Epidermal melanocyte (primary cell): ENCODE data around the gene PCDHGA8.
"Not testable (repeated sequence)": the region's sequence is repeated elsewhere in the genome, so short reads cannot be mapped to it uniquely, and the experiment has no call there.

Experiments
- DNase-seq: peaks from one replicate; pipeline ENCODE4 v3.0.0; 2011; ENCODE audit warnings: low spot score; ENCODE audit not compliant: insufficient read length

PCDHGA8 gene

DNA sequence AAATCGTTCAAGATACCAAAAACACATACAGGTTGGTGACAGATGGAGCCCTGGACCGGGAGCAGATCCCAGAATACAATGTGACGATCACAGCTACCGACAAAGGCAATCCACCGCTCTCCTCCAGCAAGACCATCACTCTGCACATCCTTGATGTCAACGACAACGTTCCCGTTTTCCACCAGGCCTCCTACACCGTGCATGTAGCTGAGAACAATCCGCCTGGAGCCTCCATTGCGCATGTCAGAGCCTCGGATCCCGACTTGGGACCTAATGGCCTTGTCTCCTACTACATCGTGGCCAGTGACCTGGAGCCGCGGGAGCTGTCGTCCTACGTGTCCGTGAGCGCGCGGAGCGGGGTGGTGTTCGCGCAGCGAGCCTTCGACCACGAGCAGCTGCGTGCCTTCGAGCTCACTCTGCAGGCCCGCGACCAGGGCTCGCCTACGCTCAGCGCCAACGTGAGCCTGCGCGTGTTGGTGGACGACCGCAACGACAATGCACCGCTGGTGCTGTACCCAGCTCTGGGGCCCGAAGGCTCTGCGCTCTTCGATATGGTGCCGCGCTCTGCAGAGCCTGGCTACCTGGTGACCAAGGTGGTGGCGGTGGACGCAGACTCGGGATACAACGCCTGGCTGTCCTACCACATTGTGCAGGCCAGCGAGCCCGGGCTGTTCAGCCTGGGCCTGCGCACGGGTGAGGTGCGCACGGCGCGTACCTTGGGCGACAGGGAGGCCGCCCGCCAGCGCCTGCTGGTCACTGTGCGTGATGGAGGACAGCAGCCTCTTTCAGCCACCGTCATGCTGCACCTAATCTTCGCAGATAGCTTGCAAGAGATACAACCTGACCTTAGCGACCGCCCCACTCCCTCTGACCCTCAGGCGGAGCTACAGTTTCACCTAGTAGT lies 20.6 kb upstream of the PCDHGA8 start:
- DNase-seq, result no peak

DNA sequence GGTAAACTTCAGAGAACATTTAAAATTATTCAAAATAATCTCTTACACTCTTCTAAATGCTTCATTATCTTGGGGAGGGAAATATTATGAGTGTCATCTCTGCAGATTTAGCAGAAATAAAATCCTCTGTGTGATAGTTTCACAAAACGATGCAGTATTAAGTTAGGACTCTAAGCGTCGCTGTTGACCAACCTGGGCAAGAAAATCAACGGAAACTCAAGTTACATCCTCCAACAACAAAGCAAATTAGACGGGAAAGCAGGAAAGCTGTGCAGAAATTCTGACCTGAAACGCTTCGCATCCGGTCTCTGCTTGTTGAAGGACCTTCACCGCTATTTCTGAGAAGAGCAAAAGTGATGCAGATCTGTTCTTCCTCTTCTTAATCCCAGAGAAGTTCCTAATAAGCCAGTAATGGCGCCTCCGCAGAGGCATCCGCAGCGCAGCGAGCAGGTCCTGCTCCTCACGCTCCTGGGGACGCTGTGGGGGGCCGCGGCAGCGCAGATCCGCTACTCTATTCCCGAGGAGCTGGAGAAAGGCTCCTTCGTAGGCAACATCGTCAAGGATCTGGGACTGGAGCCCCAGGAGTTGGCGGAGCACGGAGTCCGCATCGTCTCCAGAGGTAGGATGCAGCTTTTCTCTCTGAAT lies 18.6 kb upstream of the PCDHGA8 start, which contains the start of gene PCDHGA6:
TSS of gene PCDHGA6 (plus strand) at position 219 of the 645 bp plus-strand sequence. CDS start at position 412, 193 bp downstream.
- DNase-seq, result no peak

DNA sequence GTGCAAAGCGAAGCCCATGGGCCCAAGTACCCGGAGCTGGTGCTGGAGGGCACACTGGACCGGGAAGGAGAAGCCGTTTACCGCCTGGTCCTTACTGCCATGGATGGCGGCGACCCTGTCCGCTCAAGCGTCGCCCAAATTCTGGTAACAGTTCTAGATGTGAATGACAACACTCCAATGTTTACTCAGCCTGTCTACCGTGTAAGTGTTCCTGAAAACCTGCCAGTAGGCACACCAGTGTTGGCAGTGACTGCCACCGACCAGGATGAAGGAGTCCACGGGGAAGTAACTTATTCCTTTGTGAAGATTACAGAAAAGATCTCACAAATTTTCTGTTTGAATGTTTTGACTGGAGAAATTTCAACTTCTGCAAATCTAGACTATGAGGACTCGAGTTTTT lies 17.8 kb upstream of the PCDHGA8 start:
- DNase-seq, result no peak

DNA sequence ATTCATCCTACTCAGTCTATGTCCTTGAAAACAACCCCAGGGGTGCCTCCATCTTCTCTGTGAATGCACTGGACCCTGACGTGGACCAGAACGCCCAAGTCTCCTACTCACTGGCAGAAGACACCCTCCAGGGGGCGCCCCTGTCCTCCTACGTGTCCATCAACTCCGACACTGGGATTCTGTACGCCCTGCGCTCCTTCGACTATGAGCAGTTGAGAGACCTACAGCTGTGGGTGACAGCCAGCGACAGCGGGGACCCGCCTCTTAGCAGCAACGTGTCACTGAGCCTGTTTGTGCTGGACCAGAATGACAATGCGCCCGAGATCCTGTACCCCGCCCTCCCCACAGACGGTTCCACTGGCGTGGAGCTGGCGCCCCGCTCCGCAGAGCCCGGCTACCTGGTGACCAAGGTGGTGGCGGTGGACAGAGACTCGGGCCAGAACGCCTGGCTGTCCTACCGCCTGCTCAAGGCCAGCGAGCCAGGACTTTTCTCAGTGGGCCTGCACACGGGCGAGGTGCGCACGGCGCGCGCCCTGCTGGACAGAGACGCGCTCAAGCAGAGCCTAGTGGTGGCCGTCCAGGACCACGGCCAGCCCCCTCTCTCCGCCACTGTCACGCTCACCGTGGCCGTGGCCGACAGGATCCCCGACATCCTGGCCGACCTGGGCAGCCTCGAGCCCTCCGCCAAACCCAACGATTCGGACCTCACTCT lies 16.8 kb upstream of the PCDHGA8 start:
- not testable (repeated sequence) for DNase-seq

DNA sequence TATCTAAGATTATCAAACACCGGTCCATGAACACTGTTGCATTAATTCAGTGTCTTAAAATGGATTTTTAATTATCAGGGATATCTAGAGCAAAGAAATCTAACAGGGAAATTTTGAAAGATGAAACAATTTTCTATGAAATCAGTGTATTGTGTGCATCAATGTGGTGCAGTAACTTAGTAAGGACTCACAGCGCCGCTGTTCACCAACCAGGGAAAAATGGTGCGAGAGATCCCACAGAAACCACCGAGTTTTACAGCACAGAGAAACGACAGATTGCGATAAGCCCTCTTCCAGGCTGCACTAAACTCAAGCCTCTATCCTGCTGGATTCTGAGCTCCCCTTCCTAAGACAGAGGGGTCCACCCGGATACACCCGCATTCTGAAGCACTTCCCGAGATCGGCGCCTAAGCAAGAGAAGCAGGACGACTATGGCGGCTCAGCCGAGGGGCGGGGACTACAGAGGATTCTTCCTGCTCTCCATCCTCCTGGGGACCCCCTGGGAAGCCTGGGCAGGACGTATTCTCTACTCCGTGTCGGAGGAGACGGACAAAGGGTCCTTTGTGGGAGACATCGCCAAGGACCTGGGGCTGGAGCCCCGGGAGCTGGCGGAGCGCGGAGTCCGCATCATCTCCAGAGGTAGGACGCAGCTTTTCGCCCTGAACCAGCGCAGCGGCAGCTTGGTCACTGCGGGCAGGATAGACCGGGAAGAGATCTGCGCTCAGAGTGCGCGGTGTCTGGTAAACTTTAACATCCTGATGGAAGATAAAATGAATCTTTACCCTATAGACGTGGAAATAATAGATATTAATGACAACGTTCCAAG lies 9.8 kb upstream of the PCDHGA8 start, which contains the start of gene PCDHGA7:
TSS of gene PCDHGA7 (plus strand) at position 274 of the 826 bp plus-strand sequence. CDS start at position 432, 158 bp downstream.
- DNase-seq, result no peak

DNA sequence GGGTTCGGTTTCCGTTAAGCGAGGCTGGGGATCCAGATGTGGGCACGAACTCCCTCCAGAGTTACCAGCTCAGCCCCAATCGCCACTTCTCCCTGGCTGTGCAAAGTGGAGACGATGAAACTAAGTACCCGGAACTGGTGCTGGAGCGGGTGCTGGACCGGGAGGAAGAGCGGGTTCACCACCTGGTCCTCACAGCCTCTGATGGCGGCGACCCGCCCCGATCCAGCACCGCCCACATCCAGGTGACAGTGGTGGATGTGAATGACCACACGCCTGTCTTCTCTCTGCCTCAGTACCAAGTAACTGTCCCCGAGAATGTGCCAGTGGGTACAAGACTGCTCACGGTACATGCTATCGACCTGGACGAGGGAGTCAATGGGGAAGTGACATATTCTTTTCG lies 9.1 kb upstream of the PCDHGA8 start:
- DNase-seq, result no peak

DNA sequence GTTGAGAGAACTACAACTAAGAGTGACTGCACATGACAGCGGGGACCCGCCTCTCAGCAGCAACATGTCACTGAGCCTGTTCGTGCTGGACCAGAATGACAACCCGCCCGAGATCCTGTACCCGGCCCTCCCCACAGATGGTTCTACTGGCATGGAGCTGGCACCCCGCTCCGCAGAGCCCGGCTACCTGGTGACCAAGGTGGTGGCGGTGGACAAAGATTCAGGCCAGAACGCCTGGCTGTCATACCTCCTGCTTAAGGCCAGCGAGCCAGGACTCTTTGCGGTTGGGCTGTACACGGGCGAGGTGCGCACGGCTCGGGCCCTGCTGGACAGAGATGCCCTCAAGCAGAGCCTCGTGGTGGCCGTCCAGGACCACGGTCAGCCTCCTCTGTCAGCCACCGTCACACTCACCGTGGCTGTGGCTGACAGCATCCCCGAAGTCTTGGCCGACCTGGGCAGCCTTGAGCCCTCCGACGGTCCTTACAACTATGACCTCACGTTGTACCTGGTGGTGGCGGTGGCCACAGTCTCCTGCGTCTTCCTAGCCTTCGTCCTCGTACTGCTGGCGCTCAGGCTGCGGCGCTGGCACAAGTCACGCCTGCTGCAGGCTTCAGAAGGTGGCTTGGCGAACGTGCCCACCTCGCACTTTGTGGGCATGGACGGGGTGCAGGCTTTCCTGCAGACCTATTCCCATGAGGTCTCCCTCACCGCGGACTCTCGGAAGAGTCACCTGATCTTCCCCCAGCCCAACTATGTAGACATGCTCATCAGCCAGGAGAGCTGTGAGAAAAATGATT lies 7.8 kb upstream of the PCDHGA8 start:
- no peak for DNase-seq

DNA sequence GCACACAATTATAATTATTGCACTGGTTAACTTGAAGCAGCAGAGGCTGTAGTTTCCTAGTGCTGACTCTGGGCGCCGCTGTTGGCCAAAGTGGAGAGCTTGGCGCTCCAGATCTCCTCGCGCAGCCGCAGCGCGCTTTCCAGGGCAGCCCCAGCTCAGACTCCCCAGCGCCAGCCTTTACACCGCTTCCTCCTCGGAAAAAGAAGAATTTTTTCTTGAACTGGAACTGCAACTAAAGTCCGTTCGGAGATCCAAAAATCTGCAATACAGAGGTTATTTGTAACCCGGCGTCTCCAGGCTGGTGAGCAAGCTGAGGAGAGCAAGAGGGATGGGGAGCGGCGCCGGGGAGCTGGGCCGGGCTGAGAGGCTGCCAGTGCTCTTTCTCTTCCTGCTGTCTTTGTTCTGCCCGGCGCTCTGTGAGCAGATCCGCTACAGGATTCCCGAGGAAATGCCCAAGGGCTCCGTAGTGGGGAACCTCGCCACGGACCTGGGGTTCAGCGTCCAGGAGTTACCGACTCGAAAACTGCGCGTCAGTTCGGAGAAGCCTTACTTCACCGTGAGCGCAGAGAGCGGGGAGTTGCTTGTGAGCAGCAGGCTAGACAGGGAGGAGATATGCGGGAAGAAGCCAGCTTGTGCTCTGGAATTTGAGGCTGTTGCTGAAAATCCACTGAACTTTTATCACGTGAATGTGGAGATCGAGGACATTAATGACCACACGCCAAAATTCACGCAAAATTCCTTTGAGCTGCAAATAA lies 4.7 kb upstream of the PCDHGA8 start, which contains the start of gene PCDHGB4:
TSS of gene PCDHGB4 (plus strand) at position 142 of the 755 bp plus-strand sequence. CDS start at position 329, 187 bp downstream.
- DNase-seq, result not testable (repeated sequence)

DNA sequence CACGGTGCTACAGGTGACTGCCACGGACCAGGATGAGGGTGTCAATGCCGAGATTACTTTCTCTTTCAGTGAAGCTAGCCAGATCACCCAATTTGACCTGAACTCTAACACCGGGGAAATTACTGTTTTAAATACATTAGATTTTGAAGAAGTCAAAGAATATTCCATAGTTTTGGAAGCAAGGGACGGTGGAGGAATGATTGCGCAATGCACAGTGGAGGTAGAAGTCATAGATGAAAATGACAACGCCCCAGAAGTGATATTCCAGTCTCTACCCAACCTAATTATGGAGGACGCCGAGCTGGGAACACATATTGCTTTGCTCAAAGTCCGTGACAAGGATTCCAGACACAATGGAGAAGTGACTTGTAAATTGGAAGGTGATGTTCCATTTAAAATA lies 3.8 kb upstream of the PCDHGA8 start:
- no peak for DNase-seq

DNA sequence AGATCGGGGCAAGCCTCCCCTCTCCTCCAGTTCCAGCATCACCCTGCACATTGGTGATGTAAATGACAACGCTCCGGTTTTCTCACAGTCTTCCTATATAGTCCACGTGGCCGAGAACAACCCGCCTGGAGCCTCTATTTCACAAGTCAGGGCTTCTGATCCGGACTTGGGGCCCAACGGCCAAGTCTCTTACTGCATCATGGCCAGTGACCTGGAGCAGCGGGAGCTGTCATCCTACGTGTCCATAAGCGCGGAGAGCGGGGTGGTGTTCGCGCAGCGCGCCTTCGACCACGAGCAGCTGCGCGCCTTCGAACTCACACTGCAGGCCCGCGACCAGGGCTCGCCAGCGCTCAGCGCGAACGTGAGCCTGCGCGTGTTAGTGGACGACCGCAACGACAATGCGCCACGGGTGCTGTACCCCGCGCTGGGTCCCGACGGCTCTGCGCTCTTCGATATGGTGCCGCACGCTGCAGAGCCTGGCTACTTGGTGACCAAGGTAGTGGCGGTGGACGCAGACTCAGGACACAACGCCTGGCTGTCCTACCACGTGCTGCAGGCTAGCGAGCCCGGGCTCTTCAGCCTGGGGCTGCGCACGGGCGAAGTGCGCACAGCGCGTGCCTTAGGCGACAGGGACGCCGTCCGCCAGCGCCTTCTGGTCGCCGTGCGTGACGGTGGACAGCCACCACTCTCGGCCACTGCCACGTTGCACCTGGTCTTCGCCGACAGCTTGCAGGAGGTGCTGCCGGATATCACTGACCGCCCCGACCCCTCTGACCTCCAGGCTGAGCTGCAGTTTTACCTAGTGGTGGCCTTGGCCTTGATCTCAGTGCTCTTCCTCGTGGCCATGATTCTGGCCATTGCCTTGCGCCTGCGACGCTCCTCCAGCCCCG lies 3.0 kb upstream of the PCDHGA8 start:
- no peak for DNase-seq

DNA sequence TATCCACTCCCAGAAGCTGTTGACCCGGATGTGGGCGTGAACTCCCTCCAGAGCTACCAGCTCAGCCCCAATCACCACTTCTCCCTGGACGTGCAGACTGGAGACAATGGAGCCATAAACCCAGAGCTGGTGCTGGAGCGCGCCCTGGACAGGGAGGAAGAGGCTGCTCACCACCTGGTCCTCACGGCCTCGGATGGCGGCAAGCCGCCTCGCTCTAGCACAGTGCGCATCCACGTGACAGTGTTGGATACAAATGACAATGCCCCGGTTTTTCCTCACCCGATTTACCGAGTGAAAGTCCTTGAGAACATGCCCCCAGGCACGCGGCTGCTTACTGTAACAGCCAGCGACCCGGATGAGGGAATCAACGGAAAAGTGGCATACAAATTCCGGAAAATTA lies 834 bp downstream of the PCDHGA8 start:
- no peak for DNase-seq

DNA sequence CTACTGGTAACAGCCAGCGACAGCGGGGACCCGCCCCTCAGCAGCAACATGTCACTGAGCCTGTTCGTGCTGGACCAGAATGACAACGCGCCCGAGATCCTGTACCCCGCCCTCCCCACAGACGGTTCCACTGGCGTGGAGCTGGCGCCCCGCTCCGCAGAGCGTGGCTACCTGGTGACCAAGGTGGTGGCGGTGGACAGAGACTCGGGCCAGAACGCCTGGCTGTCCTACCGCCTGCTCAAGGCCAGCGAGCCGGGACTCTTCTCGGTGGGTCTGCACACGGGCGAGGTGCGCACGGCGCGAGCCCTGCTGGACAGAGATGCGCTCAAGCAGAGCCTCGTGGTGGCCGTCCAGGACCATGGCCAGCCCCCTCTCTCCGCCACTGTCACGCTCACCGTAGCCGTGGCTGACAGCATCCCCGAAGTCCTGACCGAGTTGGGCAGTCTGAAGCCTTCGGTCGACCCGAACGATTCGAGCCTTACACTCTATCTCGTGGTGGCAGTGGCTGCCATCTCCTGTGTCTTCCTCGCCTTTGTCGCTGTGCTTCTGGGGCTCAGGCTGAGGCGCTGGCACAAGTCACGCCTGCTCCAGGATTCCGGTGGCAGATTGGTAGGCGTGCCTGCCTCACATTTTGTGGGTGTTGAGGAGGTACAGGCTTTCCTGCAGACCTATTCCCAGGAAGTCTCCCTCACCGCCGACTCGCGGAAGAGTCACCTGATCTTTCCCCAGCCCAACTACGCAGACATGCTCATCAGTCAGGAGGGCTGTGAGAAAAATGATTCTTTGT lies 2.2 kb downstream of the PCDHGA8 start:
- DNase-seq, result not testable (repeated sequence)

DNA sequence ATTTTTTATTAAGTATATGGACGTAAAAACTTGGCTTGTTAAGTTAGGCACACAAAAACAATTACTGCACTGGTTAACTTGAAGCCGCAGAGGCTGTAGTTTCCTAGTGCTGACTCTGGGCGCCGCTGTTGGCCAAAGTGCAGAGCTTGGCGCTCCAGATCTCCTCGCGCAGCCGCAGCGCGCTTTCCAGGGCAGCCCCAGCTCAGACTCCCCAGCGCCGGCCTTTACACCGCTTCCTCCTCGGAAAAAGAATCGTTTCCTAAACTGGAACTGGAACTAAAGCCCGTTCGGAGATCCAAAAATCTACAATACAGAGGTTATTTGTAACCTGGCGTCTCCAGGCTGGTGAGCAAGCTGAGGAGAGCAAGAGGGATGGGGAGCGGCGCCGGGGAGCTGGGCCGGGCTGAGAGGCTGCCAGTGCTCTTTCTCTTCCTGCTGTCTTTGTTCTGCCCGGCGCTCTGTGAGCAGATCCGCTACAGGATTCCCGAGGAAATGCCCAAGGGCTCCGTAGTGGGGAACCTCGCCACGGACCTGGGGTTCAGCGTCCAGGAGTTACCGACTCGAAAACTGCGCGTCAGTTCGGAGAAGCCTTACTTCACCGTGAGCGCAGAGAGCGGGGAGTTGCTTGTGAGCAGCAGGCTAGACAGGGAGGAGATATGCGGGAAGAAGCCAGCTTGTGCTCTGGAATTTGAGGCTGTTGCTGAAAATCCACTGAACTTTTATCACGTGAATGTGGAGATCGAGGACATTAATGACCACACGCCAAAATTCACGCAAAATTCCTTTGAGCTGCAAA lies 5.5 kb downstream of the PCDHGA8 start, which contains the start of gene PCDHGB5:
TSS of gene PCDHGB5 (plus strand) at position 192 of the 796 bp plus-strand sequence. CDS start at position 373, 181 bp downstream.
- not testable (repeated sequence) for DNase-seq

DNA sequence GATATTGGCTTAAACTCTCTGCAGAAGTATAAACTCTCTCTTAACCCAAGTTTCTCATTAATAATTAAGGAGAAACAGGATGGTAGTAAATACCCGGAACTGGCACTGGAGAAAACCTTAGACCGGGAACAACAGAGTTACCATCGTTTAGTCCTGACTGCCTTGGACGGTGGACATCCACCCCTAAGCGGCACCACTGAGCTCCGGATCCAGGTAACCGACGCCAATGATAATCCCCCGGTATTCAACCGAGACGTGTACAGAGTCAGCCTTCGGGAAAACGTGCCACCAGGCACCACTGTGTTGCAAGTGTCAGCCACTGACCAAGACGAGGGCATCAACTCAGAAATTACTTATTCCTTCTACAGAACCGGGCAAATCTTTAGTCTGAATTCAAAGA lies 6.2 kb downstream of the PCDHGA8 start:
- DNase-seq, result no peak

DNA sequence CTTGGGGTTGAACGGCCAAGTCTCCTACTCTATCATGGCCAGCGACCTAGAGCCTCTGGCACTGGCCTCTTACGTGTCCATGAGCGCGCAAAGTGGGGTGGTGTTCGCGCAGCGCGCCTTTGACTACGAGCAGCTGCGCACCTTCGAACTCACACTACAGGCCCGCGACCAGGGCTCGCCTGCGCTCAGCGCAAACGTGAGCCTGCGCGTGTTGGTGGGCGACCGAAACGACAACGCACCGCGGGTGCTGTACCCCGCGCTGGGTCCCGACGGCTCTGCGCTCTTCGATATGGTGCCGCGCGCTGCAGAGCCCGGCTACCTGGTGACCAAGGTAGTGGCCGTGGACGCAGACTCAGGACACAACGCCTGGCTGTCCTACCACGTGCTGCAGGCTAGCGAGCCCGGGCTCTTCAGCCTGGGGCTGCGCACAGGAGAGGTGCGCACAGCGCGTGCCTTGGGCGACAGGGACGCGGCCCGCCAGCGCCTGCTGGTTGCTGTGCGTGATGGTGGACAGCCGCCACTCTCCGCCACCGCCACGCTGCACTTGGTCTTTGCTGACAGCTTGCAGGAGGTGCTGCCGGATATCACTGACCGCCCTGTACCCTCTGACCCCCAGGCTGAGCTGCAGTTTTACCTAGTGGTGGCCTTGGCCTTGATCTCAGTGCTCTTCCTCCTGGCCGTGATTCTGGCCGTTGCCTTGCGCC lies 7.3 kb downstream of the PCDHGA8 start:
- DNase-seq, result no peak
